Smooth muscle cell (in vitro differentiated cells): ENCODE data around the gene GRAMD1B. TPM values are rescaled to one million over a fixed set of nuclear protein-coding genes. Genes with fewer than 3 reads are reported as not detected.

Experiments used
- DNase-seq: peaks from one replicate; lab custom pipeline; 2025; ENCODE audit not compliant: unreplicated experiment; lab: John Stamatoyannopoulos, UW
- H2AFZ ChIP-seq: fragments of 200-600 bp; sonication (generic); 2 replicates; pipeline ENCODE4 v1.6.0; 2016; ENCODE audit warnings: antibody characterized with exemption, low read depth, mild to moderate bottlenecking
- H3F3A ChIP-seq: fragments of 200-600 bp; sonication (generic); 2 replicates; pipeline ENCODE4 v1.6.0; 2017; ENCODE audit warnings: antibody characterized with exemption, low read depth
- H3K27ac ChIP-seq: fragments of 200-600 bp; sonication (generic); 2 replicates; pipeline ENCODE4 v1.5.1; 2016; ENCODE audit warnings: low read depth, mild to moderate bottlenecking
- H3K27me3 ChIP-seq: fragments of 200-600 bp; sonication (generic); 2 replicates; pipeline ENCODE4 v1.6.1; 2016; ENCODE audit warnings: low read depth, mild to moderate bottlenecking
- H3K36me3 ChIP-seq: fragments of 200-600 bp; sonication (generic); 2 replicates; pipeline ENCODE4 v1.5.1; 2016; ENCODE audit warnings: low read depth
- H3K4me1 ChIP-seq: fragments of 200-600 bp; sonication (generic); 2 replicates; pipeline ENCODE4 v1.5.1; 2016; ENCODE audit warnings: low read depth
- H3K4me2 ChIP-seq: fragments of 200-600 bp; sonication (generic); 2 replicates; pipeline ENCODE4 v1.6.0; 2016; ENCODE audit warnings: mild to moderate bottlenecking
- H3K4me3 ChIP-seq: fragments of 200-600 bp; sonication (generic); 2 replicates; pipeline ENCODE4 v1.5.1; 2016; ENCODE audit warnings: mild to moderate bottlenecking
- H3K79me2 ChIP-seq: fragments of 200-600 bp; sonication (generic); 2 replicates; pipeline ENCODE4 v1.6.0; 2016; ENCODE audit warnings: low read depth, mild to moderate bottlenecking
- H3K9ac ChIP-seq: fragments of 200-600 bp; sonication (generic); 2 replicates; pipeline ENCODE4 v1.6.0; 2016; ENCODE audit warnings: low read depth
- H3K9me3 ChIP-seq: fragments of 200-600 bp; sonication (generic); replicated peaks from 2 replicates; pipeline ENCODE4 v1.5.1; 2016; ENCODE audit warnings: low read depth
- H4K20me1 ChIP-seq: fragments of 200-600 bp; sonication (generic); 2 replicates; pipeline ENCODE4 v1.6.0; 2016; ENCODE audit warnings: low read depth
- CTCF ChIP-seq: fragments of 200-600 bp; sonication (generic); IDR thresholded peaks from 2 replicates; pipeline ENCODE4 v1.5.1; 2017; ENCODE audit warnings: borderline replicate concordance, mild to moderate bottlenecking, antibody characterized with exemption; ENCODE audit not compliant: insufficient read depth, poor library complexity, severe bottlenecking
- WGBS: methylation state at CpG from one replicate; pipeline ENCODE4 v1.1.7; 2016; ENCODE audit warnings: low lambda C conversion rate; 5-methylcytosine and 5-hydroxymethylcytosine counted together
- polyA plus RNA-seq: library from polyadenylated mRNA; unstranded; fragments of >200 nt; fragmentation: Nextera tagmentation; extraction: Ambion mirVana; gene quantifications from 2 replicates; pipeline ENCODE4 v1.2.1, GENCODE V29; 2016
- total RNA-seq: library from RNA; depleted of rRNA; stranded (reverse); fragments of >200 nt; gene quantifications from 2 replicates; pipeline ENCODE4 v1.2.3, GENCODE V29; 2014

GRAMD1B gene
- total and polyA plus RNA-seq, 2 experiments from 2014 or later, result 2.4 to 3.4 TPM

GRCh38 chr11:123640677-123641494 is 210.8 kb downstream of the GRAMD1B start:
- no peak overlapping the region for H3K9ac ChIP-seq
- H3F3A ChIP-seq, result no peaks in the 10 kb centered on the region
- no peak for DNase-seq
- H3K79me2 ChIP-seq, result no peaks in the 10 kb centered on the region
- H3K27ac ChIP-seq, result no peak overlapping the region
- H2AFZ ChIP-seq, result peak overlapping the region; percentile 21
- H3K36me3 ChIP-seq, result no peaks in the 10 kb centered on the region
- 36% methylated on average over 22 of the region's 22 CpGs for WGBS
- peak; percentile 81 for TF ChIP-seq CTCF
- no peaks in the 10 kb centered on the region for H3K4me1 ChIP-seq
- no peak overlapping the region for H3K4me3 ChIP-seq
- H3K4me2 ChIP-seq, result peak overlapping the region; percentile 71
- peaks cover 6% of the 10 kb centered on the region for H3K27me3 ChIP-seq
- H4K20me1 ChIP-seq, result no peaks in the 10 kb centered on the region
- no peaks in the 10 kb centered on the region for H3K9me3 ChIP-seq

GRCh38 chr11:123641495-123641840 is 211.4 kb downstream of the GRAMD1B start:
- DNase-seq, result no peak
- no peak overlapping the region for H3K4me3 ChIP-seq
- peaks cover 11% of the 10 kb centered on the region for H3K27me3 ChIP-seq
- no peak overlapping the region for H3K9ac ChIP-seq
- no peaks in the 10 kb centered on the region for H4K20me1 ChIP-seq
- no peaks in the 10 kb centered on the region for H3K36me3 ChIP-seq
- no peak overlapping the region for H2AFZ ChIP-seq
- no peaks in the 10 kb centered on the region for H3F3A ChIP-seq
- 76% methylated on average over 4 of the region's 4 CpGs for WGBS
- no peak overlapping the region for H3K4me2 ChIP-seq
- no peaks in the 10 kb centered on the region for H3K4me1 ChIP-seq
- no peak for TF ChIP-seq CTCF
- no peaks in the 10 kb centered on the region for H3K79me2 ChIP-seq
- H3K9me3 ChIP-seq, result no peaks in the 10 kb centered on the region
- no peak overlapping the region for H3K27ac ChIP-seq

- H3K4me1 ChIP-seq, result no peaks in the 10 kb centered on the region
- H3K4me3 ChIP-seq, result no peak overlapping the region
- WGBS, result 89% methylated on average over 15 of the region's 15 CpGs
Observed at GRCh38 chr11:123642435-123642834, 212.4 kb downstream of the GRAMD1B start.

More at GRCh38 chr11:123642435-123642834, 212.4 kb downstream of the GRAMD1B start:
- Histone ChIP-seq H3K9me3 (no peaks in the 10 kb centered on the region), H4K20me1 (no peaks in the 10 kb centered on the region), H3K36me3 (no peaks in the 10 kb centered on the region), H2AFZ (no peak overlapping the region), H3K27ac (no peak overlapping the region), H3K27me3 (peaks cover 16% of the 10 kb centered on the region), H3K79me2 (no peaks in the 10 kb centered on the region), H3K9ac (no peak overlapping the region), H3K4me2 (no peak overlapping the region), H3F3A (no peaks in the 10 kb centered on the region)
- no peak for DNase-seq
- no peak for TF ChIP-seq CTCF
